ENCODE results near the gene RIPOR3. TPM values are rescaled to one million over a fixed set of nuclear protein-coding genes. Genes with fewer than 3 reads are reported as not detected.
A peak's percentile ranks its signal among the peaks of the same experiment; 100 is the strongest.
"Not testable (repeated sequence)": the region's sequence is repeated elsewhere in the genome, so short reads cannot be mapped to it uniquely, and the experiment has no call there.

RIPOR3 gene
- total RNA-seq, 1 experiment from 2014 or later, result 0.31 TPM

DNA sequence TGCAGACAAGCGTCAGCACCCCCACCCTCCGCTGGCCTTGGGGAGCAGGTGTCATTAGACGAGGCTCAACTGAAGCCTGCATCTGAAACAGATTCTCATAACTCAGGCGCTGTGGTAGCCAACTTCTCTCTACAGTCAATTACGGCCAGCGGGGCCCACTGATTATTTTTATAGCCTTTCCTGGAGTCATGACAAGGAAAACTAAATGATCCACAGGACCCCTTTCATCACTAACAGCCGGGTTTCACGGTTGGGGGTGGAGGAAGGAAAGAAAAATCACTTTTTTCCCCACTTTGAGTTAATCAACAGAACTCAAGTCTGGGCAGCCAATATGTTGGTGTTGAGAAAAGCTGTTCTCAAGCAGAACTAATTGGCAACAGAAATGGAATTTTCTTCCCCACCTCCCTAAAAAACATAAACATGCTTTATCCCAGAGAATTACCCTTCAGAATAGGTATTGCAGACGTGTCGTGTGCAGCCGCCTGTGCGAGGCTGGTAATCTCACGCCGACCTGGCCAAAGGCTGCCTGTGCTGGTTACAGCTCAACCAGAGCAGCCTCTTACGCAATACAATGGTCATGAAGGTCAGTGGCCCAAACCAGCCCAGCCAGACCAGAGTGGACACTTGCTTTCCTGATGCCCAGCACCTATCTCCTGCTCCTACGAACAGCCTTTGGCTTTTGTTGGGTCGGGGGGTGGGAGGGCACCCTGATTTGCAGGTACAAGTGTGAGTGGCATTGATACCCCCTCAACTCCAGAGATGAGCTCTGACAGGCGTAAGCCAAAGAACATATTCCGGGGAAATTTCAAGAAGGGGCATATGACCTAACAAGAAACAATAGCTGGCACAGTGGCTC, 11.0 kb downstream of the RIPOR3 start:
- DNase-seq (ENCODE audit: low spot score), result peak; percentile 83

DNA sequence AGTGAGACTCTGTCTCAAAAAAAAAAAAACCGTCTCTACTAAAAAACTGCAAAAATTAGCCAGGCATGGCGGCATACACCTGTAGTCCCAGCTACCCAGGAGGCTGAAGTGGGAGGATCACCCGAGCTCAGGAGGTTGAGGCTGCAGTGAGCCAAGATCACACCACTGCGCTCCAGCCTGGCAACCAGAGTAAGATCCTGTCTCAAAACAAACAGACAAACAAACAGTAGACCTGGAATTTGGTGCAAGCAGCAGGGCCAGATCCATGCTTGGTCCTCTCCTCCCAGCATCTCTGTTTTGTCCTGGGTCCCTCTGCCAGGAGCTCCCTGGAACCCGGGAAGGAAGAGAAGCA, 11.6 kb downstream of the RIPOR3 start:
- DNase-seq (ENCODE audit: low spot score), result peak; percentile 49

DNA sequence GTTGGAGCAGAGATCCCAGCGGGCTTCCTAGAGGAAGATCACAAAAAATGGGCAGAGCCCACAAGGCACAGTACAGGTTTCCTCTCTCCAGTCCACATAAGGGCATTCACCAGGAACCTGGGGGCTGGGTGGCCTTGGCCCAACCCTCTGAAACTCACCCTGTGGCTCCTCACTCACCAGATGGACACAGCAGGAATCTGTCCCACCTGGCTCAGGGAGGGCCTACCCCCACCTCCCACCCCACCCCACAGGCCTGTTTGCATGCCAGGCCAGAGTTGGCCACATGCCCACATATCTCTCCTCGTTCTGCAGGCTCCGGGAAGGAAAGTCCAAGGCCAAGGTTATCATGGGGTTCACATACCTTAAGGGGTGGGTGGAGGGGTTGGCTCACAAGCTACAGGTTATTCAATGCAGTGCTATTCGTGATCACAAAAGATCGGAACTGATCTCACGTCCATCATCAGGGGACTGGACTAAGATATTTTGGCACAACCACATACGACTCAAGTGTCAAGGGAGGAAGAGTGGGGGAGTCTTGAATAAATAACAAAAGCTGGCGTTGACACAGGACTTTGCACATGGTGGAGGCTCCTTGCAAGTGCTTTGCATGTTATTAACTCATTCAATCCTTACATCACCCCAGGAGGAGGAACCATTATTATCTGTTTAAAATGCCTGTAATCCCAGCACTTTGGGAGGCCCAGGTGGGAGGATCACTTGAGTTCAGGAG, 13.0 kb downstream of the RIPOR3 start:
- peak; percentile 97 for DNase-seq (ENCODE audit: low spot score)

DNA sequence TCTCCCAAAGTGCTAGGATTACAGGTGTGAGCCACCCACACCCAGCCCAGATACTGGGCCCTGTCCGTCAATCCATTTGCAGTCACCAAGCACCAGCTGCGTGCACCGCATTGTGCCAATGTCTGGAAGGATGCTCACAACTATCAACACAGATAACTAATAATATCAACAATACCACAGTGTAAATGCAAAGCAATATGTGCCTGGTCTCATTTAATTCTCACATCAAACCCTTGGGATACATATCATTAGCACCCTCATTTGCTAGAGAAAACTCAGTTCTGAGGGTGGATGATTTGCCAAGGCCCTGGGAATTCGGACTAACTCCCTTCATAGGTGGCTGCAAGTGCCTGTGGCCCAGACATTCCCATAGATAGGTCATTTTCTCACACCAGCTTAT, 14.5 kb downstream of the RIPOR3 start:
- DNase-seq (ENCODE audit: low spot score), result no peak

DNA sequence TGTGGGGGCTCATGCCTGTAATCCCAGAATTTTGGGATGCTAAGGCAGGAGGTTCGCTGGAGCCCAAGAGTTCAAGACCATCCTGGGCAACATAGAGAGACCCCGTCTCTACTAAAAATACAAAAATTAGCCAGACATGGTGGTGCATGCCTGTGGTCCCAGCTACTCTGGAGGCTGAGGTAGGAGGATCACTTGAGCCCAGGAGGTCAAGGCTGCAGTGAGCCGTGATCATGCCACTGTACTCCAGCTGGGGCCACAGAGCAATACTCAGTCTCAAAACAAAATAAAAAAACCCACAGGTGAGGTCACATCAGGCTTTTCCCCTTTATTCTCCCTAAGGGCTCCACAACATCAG, 15.0 kb downstream of the RIPOR3 start:
- DNase-seq (ENCODE audit: low spot score), result not testable (repeated sequence)

DNA sequence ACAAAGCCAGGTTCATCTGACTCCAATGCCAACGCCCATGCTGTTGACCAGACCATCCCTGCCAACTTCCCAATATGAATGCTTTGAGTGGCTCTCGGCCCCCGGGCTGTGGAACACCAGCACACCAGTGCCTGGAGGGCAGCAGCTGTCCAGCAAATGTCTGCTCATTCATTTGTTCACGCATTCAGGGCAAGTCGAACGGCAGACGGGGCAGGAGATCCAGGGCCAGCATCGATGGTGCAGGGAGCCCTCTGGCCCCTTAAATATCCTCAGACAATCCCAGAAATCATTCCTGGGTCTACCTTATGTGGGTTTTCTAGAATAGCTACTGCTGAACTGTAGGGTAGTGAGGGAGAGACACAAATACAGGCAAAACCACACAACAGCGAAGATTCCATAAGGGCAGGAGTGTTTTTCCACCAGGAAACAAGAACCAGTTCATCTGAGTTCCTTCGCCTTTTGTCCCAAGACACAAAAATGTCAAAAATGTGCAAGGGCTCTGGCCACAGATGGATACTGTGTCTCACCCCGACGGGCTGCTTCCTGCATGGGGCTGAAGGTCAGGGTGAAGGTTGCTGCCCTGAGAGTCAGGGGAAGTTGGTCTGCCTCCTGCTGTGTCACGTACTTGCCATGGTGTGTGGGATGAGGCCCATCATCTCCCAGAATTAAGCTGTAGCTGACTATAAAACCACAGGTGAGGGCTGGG, 15.5 kb downstream of the RIPOR3 start:
- DNase-seq (ENCODE audit: low spot score), result no peak

DNA sequence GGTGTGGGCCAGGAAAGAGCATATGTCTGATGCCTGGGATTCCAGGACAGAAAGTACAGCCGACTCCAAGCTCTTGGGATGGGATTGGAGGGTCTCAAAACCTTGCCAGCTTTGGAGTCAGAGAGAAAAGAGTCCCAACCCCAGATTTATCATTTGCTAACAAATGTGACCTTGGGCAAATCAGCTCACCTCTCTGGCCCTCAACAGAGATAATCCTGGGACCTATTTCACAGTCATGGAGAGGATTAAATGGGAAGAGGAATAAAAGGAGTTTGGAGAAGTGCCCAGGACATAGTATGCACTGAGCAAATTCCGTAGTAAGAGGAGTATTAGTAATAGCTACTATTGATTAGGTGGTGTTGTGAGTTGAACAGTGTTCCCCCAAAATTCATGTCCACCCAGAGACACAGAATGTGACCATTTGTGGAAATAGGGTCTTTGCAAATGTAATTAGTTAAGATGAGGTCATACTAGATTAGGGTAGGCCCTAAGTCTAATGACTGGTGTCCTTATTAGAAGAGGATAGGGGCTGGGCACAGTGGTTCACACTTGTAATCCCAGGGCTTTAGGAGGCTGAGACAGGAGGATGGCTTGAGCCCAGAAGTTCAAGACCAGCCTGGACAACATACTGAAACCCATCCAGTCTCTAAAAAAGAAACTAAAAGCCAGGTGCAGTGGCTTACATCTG, 17.1 kb downstream of the RIPOR3 start:
- no peak for DNase-seq (ENCODE audit: low spot score)

DNA sequence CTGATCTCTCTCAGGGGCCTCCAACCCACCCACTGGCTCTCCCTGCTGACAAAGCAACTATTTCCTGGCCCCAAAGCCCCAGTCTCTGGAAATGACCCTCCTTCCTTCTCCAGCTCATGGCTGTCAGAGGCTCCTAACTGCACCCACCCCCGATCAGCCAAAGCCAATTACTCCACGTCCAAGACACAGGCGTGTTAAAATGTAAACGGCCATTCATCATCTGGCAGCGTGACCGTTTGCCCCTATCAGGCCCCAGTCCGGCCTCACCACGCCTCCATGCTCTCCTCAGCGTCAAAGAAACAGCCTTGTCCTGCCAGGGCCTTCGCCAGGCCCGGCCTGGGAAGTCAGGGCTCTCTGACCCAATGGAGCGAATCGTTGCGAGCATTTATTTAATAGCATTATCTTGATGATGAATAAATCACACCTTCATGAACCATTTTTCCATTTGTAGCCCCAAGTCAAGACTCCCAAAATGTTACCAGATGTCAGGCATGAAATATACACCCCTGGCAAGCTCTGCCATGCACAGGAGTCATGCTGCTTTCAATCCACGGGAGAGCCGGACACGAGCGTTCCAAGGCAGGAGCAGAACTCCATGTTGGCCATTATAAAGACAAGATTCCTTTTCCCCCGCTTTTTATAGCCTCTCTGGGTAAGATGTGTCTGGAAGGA, 17.7 kb downstream of the RIPOR3 start:
- DNase-seq (ENCODE audit: low spot score), result no peak

DNA sequence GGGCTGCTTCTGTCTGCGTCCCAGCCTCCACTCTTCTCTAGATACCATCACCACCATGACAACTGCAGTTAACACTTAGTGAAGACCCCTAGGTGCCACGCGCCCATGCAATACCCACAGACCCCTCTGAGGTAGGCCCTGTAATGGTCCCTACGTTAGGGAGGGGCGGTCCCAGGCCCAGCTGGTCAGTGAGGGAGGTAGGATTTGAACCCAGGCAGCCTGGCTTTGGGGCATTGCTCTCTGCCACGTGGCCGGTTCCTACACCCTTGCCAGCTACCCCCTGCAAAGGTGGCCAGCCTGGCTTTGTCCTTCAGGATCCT, 18.2 kb downstream of the RIPOR3 start:
- no peak for DNase-seq (ENCODE audit: low spot score)

DNA sequence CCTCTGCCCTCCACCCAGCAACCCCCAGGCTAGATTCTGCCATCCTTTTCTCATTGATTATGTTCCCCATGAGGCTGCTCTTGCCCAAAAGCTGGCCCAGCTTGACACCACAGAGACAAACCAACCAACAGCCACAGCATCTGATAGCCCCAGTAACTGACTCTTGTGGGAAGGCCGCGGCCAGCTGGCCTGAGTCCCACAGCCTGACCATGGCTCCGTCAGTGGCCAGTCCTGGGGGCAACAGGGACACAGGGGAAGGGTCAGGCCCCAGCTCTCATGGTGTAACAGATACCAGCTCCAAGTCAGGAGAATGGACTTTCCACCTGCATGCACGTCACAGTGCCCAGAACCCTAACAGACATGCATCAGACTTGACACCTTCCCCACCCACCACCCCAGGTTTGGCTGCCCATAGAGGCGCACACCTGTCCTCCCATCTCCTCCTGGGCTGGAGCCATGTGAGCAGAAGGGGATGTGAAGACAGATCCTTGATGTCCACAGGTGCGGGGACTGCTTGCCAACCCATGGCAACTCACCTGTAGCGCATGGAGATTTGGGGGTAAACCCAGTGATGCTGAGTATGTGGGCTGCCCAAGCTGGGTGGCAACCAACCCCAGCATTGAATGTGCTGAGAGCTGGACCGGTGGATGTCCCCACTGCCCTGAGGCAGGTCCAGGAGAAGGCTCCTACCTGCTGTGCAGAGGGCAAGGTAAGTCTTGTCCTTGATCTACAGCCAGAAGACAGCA, 18.8 kb downstream of the RIPOR3 start:
- DNase-seq (ENCODE audit: low spot score), result no peak

DNA sequence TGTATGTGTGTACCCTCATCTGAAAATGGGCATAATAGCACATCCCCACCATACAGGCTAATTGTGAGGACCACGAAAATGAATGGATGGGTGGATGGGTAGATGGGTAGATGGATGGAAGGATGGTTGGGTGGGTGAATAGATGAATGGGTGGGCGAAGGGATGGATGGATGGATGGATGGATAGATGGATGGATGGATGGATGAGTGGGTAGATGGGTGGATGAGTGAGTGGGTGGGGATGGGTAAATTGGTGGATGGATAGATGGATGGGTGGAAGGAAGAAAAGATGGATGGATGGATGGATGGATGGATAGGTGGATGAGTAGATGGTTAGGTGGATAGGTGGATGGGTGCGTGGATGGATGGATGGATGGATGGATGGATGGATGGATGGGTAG, 19.7 kb downstream of the RIPOR3 start:
- DNase-seq (ENCODE audit: low spot score), result no peak

DNA sequence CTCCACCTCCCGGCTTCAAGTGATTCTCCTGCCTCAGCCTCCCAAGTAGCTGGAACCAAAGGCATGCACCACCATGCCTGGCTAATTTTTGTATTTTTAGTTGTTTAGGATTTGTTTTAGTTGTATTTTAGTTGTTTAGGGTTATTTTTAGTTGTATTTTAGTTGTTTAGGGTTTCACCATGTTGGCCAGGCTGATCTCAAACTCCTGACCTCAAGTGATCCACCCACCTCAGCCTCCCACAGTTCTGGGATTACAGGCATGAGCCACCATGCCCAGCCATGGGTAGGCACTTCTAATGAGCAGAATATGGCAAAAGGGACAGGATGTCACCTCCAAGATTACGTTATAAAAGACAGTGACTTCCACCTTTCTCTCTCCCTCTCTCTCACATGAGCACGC, 20.3 kb downstream of the RIPOR3 start:
- not testable (repeated sequence) for DNase-seq (ENCODE audit: low spot score)

DNA sequence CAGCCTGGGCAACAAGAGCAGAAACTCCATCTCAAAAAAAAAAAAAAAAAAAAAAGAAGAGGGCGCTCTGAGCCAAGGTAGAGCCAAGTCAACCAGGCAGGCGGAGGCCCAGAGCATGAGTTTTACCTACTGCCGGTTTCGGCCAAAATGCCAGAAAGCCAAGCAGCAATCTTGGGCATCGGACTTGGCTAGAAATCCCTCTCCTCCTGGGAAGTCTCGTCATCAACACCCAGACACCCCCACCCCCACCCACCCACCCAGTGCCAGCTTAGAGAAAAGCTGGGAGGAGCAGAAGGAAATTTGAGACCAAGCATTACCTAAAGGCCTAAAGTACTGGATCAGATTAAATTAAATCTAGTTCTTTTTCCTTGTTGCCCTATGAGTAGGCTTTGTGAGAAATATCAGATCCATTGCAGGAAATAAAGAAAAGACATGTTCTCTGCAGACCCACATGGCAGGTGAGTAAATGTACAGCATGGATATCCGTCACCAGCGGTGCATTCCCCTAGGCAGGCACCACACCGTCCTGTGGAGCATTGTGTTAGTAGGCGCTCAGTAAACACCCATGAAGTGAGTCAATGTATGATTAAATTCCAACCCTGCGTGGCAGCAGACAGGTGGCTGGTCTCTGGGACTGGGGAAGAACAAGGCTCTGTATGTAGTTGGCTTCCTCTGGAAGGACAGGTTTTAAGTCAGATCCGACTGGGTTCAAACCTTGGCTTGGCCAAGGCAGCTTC, 21.0 kb downstream of the RIPOR3 start:
- DNase-seq (ENCODE audit: low spot score), result peak; percentile 83

DNA sequence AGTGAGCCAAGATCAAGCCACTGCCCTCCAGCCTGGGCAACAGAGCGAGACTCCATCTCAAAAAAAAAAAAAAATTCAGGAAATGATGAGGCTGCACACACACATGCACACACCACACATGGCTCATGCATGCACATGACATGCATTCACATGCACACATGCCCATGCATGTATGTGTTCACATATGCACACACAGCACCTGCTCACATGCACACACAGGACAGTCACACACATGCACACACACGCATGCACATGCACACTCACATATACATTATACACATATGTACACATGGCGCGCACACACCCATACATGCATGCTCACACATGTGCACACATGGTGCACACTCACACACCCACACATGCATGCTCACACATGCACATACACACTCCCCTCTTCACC, 22.5 kb downstream of the RIPOR3 start:
- no peak for DNase-seq (ENCODE audit: low spot score)

DNA sequence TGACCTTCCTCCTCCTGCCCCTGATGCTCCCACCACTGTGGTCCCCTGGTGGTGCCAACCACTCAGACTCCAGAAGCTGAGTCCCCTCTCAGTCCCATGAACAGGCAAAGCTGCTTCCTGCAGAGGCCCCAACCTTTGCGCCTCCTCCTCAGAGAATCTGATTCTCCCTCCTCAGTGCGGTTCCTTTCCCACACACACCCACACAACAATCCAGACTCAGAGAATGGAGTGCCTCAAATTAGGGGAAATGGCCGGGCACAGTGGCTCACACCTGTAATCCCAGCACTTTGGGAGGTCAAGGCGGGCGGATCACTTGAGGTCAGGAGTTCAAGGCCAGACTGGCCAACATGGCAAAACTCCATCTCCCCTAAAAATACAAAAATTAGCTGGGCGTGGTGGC, 23.0 kb downstream of the RIPOR3 start:
- no peak for DNase-seq (ENCODE audit: low spot score)

DNA sequence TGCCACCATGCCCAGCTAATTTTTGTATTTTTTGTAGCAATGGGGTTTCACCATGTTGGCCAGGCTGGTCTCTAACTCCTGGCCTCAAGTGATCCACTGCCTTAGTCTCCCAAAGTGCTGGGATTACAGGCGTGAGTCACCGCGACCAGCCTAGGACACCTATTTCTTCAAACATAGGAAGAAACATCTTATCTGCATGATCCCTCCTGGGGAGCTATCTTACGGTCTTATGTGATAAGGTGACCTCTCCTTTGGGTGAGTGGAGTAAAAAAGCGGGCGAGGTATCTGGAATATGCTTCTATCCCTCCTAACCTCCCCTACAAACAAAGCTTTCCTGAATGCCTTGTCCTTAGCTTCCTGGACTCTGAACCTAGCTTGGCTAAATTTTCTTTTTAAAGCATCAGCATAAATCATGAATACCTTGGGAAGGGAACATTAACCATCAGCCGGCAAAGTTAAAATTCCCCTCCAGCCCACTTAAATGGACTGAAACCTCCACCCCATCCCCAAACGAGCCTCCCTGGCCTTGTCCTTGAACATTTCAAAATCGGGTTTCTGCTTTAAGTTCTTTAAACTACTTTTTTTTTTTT, 24.5 kb downstream of the RIPOR3 start:
- DNase-seq (ENCODE audit: low spot score), result no peak

DNA sequence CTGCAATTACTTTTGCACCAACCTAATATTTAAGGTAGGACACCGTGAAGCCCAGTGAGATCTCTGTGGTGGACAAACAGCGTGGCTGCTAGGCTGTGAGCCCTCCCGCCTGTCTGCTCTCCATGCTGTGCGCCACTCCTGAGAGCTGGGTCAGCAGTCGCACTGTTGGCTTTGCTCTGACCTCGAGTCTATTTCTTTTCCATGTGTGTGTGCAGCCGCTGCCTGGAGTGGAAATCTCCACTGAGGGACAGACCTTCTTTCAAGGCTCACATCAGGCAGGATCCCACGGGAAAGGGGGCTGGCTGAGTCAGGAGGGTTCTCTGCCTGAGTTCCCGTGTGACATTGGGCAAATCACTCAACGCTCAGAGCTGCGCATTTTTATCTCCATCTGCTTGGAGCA, 27.1 kb downstream of the RIPOR3 start:
- DNase-seq (ENCODE audit: low spot score), result no peak

DNA sequence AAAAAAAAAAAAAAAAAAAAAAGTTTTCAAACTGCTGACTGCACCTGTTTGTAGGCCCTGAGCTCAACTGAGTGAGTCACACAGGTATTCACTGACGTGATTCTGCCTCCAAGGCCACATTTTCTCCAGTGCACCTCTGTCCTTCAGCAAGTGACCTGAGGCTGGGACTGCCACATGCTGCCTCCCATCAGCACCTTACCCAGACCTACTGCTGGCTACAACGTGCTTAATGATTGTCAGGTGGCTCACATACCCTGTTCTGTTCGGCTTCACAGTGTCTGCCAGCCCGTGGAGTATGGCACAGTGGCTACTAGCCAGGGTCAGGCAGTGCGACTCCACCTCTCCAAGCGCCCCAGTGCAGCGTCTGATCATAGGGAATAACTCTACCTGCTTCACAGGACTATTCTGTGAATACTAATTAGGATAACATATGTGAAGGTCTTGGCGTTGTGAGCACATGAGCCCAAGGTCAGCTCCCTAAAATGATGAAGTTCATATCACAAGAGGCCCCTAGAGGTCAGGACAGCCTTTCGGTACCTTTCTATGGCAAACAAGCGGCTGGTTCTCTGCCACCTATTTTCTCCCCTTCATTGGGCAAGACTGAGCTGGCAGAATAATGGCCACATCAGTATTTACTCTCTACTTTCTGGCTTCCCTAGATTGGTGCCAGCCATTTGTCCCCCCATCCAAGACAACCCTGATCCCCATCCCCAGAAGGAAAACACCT, 28.1 kb downstream of the RIPOR3 start:
- DNase-seq (ENCODE audit: low spot score), result peak; percentile 88
